GM23338 (cell line): Measurements from ENCODE around the gene FGF4. TPM values are rescaled to one million over a fixed set of nuclear protein-coding genes. Genes with fewer than 3 reads are reported as not detected.

Experiments used
- ATAC-seq: fragments of 200-7000 bp; cut with Tn5 transposase; 3 replicates; pipeline ENCODE4 v1.9.1; 2020
- DNase-seq: peaks from one replicate; pipeline ENCODE4 v3.0.0-alpha.2; 2015; ENCODE audit warnings: low spot score
- H2AFZ ChIP-seq: fragments of 200-600 bp; sonication (generic); 2 replicates; pipeline ENCODE4 v1.8.0; 2016; ENCODE audit warnings: antibody characterized with exemption, mild to moderate bottlenecking, moderate library complexity
- H3F3A ChIP-seq: fragments of 200-600 bp; sonication (generic); replicated peaks from 2 replicates; pipeline ENCODE4 v1.8.0; 2017; ENCODE audit warnings: antibody characterized with exemption, mixed run types, low read depth
- H3K27ac ChIP-seq: fragments of 200-600 bp; sonication (generic); 2 replicates; pipeline ENCODE4 v1.6.1; 2016; ENCODE audit warnings: low read depth
- H3K27me3 ChIP-seq: fragments of 200-600 bp; sonication (generic); 2 replicates; pipeline ENCODE4 v1.8.0; 2016; ENCODE audit warnings: mild to moderate bottlenecking, mixed run types, moderate library complexity; ENCODE audit not compliant: insufficient read depth
- H3K36me3 ChIP-seq: fragments of 200-600 bp; sonication (generic); 2 replicates; pipeline ENCODE4 v1.8.0; 2016; ENCODE audit warnings: mild to moderate bottlenecking; ENCODE audit not compliant: insufficient read depth
- H3K4me1 ChIP-seq: fragments of 200-600 bp; sonication (generic); 2 replicates; pipeline ENCODE4 v1.8.0; 2016; ENCODE audit warnings: mild to moderate bottlenecking, moderate library complexity; ENCODE audit not compliant: insufficient read depth
- H3K4me2 ChIP-seq: fragments of 200-600 bp; sonication (generic); 2 replicates; pipeline ENCODE4 v1.7.1; 2017; ENCODE audit warnings: mixed run types
- H3K4me3 ChIP-seq: fragments of 200-600 bp; sonication (generic); 2 replicates; pipeline ENCODE4 v1.6.1; 2016; ENCODE audit warnings: mixed run types
- H3K79me2 ChIP-seq: fragments of 200-600 bp; sonication (generic); replicated peaks from 2 replicates; pipeline ENCODE4 v1.8.0; 2017; ENCODE audit warnings: mild to moderate bottlenecking; ENCODE audit not compliant: insufficient read depth
- H3K9me2 ChIP-seq: fragments of 200-600 bp; sonication (generic); 2 replicates; pipeline ENCODE4 v1.8.0; 2017; ENCODE audit not compliant: insufficient read depth
- H4K20me1 ChIP-seq: fragments of 200-600 bp; sonication (generic); replicated peaks from 2 replicates; pipeline ENCODE4 v1.8.0; 2017; ENCODE audit warnings: mild to moderate bottlenecking; ENCODE audit not compliant: insufficient read depth
- H3K27ac Mint-ChIP-seq: 2 replicates; pipeline ENCODE4 v1.8.0; 2020; ENCODE audit warnings: inconsistent platforms, mild to moderate bottlenecking, moderate library complexity, mixed read lengths
- H3K27me3 Mint-ChIP-seq: 3 replicates; pipeline ENCODE4 v1.8.0; 2022; ENCODE audit warnings: low read depth, mild to moderate bottlenecking, moderate library complexity, mixed read lengths, inconsistent platforms; ENCODE audit not compliant: insufficient read depth, poor library complexity
- H3K36me3 Mint-ChIP-seq: 3 replicates; pipeline ENCODE4 v1.8.0; 2021; ENCODE audit warnings: low read depth, mild to moderate bottlenecking, inconsistent platforms, moderate library complexity, mixed read lengths
- H3K4me1 Mint-ChIP-seq: 3 replicates; pipeline ENCODE4 v1.8.0; 2020; ENCODE audit warnings: mild to moderate bottlenecking, inconsistent platforms, mixed read lengths
- H3K4me3 Mint-ChIP-seq: 3 replicates; pipeline ENCODE4 v1.8.0; 2021; ENCODE audit warnings: moderate library complexity, mild to moderate bottlenecking, inconsistent platforms, mixed read lengths
- H3K9me3 Mint-ChIP-seq: 3 replicates; pipeline ENCODE4 v1.8.0; 2020; ENCODE audit warnings: moderate library complexity, mild to moderate bottlenecking, inconsistent platforms, mixed read lengths
- CREB1 ChIP-seq: fragments of 250-450 bp; sonication (Bioruptor Pico); IDR thresholded peaks from 2 replicates; pipeline ENCODE4 v1.5.0; 2020; ENCODE audit warnings: low read depth, mild to moderate bottlenecking, moderate library complexity
- CTCF ChIP-seq, 2 experiments: fragments of 200-600 bp in 1 of 2; sonication (generic) in 1 of 2; conservative IDR thresholded peaks; 2 replicates each; pipeline versions ENCODE4 v1.5.1 to v1.6.1; 2016 to 2017; ENCODE audit warnings: antibody characterized with exemption in 2 of 2, low read depth in 2 of 2, mild to moderate bottlenecking in 2 of 2, moderate library complexity in 1 of 2
- ETS1 ChIP-seq: IDR thresholded peaks from 2 replicates; pipeline ENCODE4 v1.6.1; 2016; ENCODE audit warnings: antibody characterized with exemption
- EZH2 ChIP-seq: fragments of 200-600 bp; sonication (generic); IDR thresholded peaks from one replicate; pipeline ENCODE4 v1.8.0; 2017; ENCODE audit warnings: antibody characterized with exemption, mild to moderate bottlenecking, low read depth; ENCODE audit not compliant: unreplicated experiment
- EZH2phosphoT487 ChIP-seq: fragments of 200-600 bp; sonication (generic); IDR thresholded peaks from one replicate; pipeline ENCODE4 v1.8.1; 2018; ENCODE audit warnings: antibody characterized with exemption; ENCODE audit not compliant: unreplicated experiment
- JUNB ChIP-seq: IDR thresholded peaks from one replicate; pipeline ENCODE4 v1.6.1; 2016; ENCODE audit warnings: antibody characterized with exemption; ENCODE audit not compliant: unreplicated experiment
- NANOG ChIP-seq: IDR thresholded peaks from 2 replicates; pipeline ENCODE4 v1.6.1; 2016; ENCODE audit warnings: antibody characterized with exemption, borderline replicate concordance
- POLR2AphosphoS5 ChIP-seq: IDR thresholded peaks from 2 replicates; pipeline ENCODE4 v1.6.1; 2016; ENCODE audit warnings: antibody characterized with exemption, low read depth
- REST ChIP-seq: IDR thresholded peaks from one replicate; pipeline ENCODE4 v1.6.1; 2018; ENCODE audit warnings: antibody characterized with exemption; ENCODE audit not compliant: unreplicated experiment
- STAT1 ChIP-seq: IDR thresholded peaks from one replicate; pipeline ENCODE4 v1.6.1; 2016; ENCODE audit warnings: antibody characterized with exemption; ENCODE audit not compliant: unreplicated experiment
- ZNF114 ChIP-seq: fragments of 250-450 bp; sonication (Bioruptor Pico); IDR thresholded peaks from 2 replicates; pipeline ENCODE4 v1.5.0; 2020; ENCODE audit warnings: mild to moderate bottlenecking, moderate library complexity
- ZNF331 ChIP-seq: fragments of 250-450 bp; sonication (Bioruptor Pico); IDR thresholded peaks from 2 replicates; pipeline ENCODE4 v1.5.0; 2020; ENCODE audit warnings: low read depth, mild to moderate bottlenecking, moderate library complexity
- ZNF462 ChIP-seq: fragments of 250-450 bp; sonication (Bioruptor Pico); IDR thresholded peaks from 2 replicates; pipeline ENCODE4 v1.5.0; 2020; ENCODE audit warnings: mild to moderate bottlenecking, moderate library complexity
- polyA plus RNA-seq: library from polyadenylated mRNA; unstranded; fragments of >200 nt; fragmentation: Nextera tagmentation; extraction: Ambion mirVana; gene quantifications from 2 replicates; pipeline ENCODE4 v1.2.1, GENCODE V29; 2016
- total RNA-seq: library from RNA; depleted of rRNA; stranded (reverse); fragments of >200 nt; shearing (Covaris generic); gene quantifications from 2 replicates; pipeline ENCODE4 v1.2.3, GENCODE V29; 2014

FGF4 gene
- total and polyA plus RNA-seq, 2 experiments from 2014 or later: 4.8 to 13.1 TPM

GRCh38 chr11:69727266-69727665, 47.9 kb downstream of the FGF4 start:
- DNase-seq: no peak
- Histone ChIP-seq H3F3A (no peaks in the 10 kb centered on the region), H3K27me3 (no peaks in the 10 kb centered on the region), H4K20me1 (no peaks in the 10 kb centered on the region), H3K4me1 (no peaks in the 10 kb centered on the region), H3K27ac (no peak overlapping the region), H3K9me2 (no peaks in the 10 kb centered on the region), H2AFZ (no peak overlapping the region), H3K79me2 (no peaks in the 10 kb centered on the region), H3K4me3 (no peak overlapping the region), H3K36me3 (no peaks in the 10 kb centered on the region), H3K4me2 (no peak overlapping the region)
- Mint-ChIP-seq H3K27ac (no peak overlapping the region), H3K27me3 (peaks cover 3% of the 10 kb centered on the region), H3K4me1 (peaks cover 2% of the 10 kb centered on the region; the same call in 2 of the 3 replicates), H3K4me3 (no peak overlapping the region), H3K9me3 (no peaks in the 10 kb centered on the region; the same call in 2 of the 3 replicates), H3K36me3 (no peaks in the 10 kb centered on the region)
- ATAC-seq: no peak
- TF ChIP-seq POLR2AphosphoS5 (no peak), CREB1 (CRISPR knock-in tag) (no peak), STAT1 (no peak), ZNF114 (CRISPR knock-in tag) (no peak), ZNF462 (no peak), ETS1 (no peak), EZH2 (no peak), NANOG (no peak), EZH2phosphoT487 (no peak), REST (no peak), CTCF (conservative IDR thresholded peaks at IDR 0.05; ENCODE audit: low read depth in 2 of 2) (no peak), ZNF331 (CRISPR knock-in tag) (no peak), JUNB (no peak)
